HEK293 (cell line): ENCODE results near the gene MYO1D.

ENCODE experiments used
- CTCF ChIP-seq: fragments of 450-650 bp; formaldehyde crosslinking; IDR thresholded peaks from 2 replicates; pipeline ENCODE4 v1.5.1; 2016; ENCODE audit warnings: missing biosample characterization, missing genetic modification characterization
- REST ChIP-seq: fragments of 450-650 bp; formaldehyde crosslinking; IDR thresholded peaks from 2 replicates; pipeline ENCODE4 v1.5.1; 2016; ENCODE audit warnings: missing biosample characterization, missing genetic modification characterization
- TCF7L2 ChIP-seq: IDR thresholded peaks from 2 replicates; pipeline ENCODE4 v1.6.1; 2011; ENCODE audit warnings: low read depth, mild to moderate bottlenecking, inconsistent platforms, low read length, moderate library complexity, borderline replicate concordance
- ZNF174 ChIP-seq: fragments of 450-650 bp; formaldehyde crosslinking; IDR thresholded peaks from 2 replicates; pipeline ENCODE4 v1.5.0; 2017; ENCODE audit warnings: missing biosample characterization, mild to moderate bottlenecking, missing genetic modification characterization
- ZNF23 ChIP-seq: fragments of 450-650 bp; formaldehyde crosslinking; IDR thresholded peaks from 2 replicates; pipeline ENCODE4 v1.5.1; 2016; ENCODE audit warnings: missing biosample characterization, missing genetic modification characterization, borderline replicate concordance
- ZNF274 ChIP-seq, 2 experiments: fragments of 200-500 bp in 1 of 2; fragments of 450-650 bp in 1 of 2; sonication (Bioruptor generic) in 1 of 2; formaldehyde crosslinking in 1 of 2; IDR thresholded peaks; 2 replicates each; pipeline versions ENCODE4 v1.5.1 to v1.6.1; 2014 to 2016; ENCODE audit warnings: borderline replicate concordance in 1 of 2, inconsistent platforms in 1 of 2, low read length in 1 of 2, missing biosample characterization in 1 of 2, missing genetic modification characterization in 1 of 2
- ZNF311 ChIP-seq: fragments of 450-650 bp; formaldehyde crosslinking; IDR thresholded peaks from 2 replicates; pipeline ENCODE4 v1.5.1; 2017; ENCODE audit warnings: missing biosample characterization, missing genetic modification characterization, borderline replicate concordance
- ZNF335 ChIP-seq: fragments of 450-650 bp; formaldehyde crosslinking; conservative IDR thresholded peaks from 2 replicates; pipeline ENCODE4 v1.5.1; 2016; ENCODE audit warnings: missing biosample characterization, missing genetic modification characterization
- ZNF548 ChIP-seq: fragments of 450-650 bp; formaldehyde crosslinking; IDR thresholded peaks from 2 replicates; pipeline ENCODE4 v1.5.1; 2016; ENCODE audit warnings: missing biosample characterization, missing genetic modification characterization
- ZNF558 ChIP-seq: fragments of 450-650 bp; formaldehyde crosslinking; IDR thresholded peaks from 2 replicates; pipeline ENCODE4 v1.5.1; 2016; ENCODE audit warnings: missing biosample characterization, missing genetic modification characterization
- ZNF768 ChIP-seq: fragments of 450-650 bp; formaldehyde crosslinking; IDR thresholded peaks from 2 replicates; pipeline ENCODE4 v1.5.1; 2018; ENCODE audit warnings: missing biosample characterization, mild to moderate bottlenecking, missing genetic modification characterization

GRCh38 chr17:32723310-32723955 is 153.5 kb downstream of the MYO1D start:
- TF ChIP-seq CTCF (tag by site-specific recombination) (no peak), TCF7L2 (no peak), ZNF311 (tag by site-specific recombination) (no peak), ZNF768 (no peak), ZNF274 (IDR thresholded peaks at IDR 0.05; ENCODE audit: low read length) (no peak), ZNF274 (tag by site-specific recombination; IDR thresholded peaks at IDR 0.05; ENCODE audit: borderline replicate concordance) (no peak), REST (tag by site-specific recombination) (no peak), ZNF335 (tag by site-specific recombination) (no peak), ZNF558 (no peak), ZNF174 (no peak), ZNF23 (no peak), ZNF548 (tag by site-specific recombination) (no peak)
